HEK293T (cell line): ENCODE measurements around the gene DDHD1.

ENCODE experiments used
- CTCF ChIA-PET: fragments of 350-600 bp; formaldehyde crosslinking; extraction: SDS; loops from one replicate; lab custom pipeline; 2021; ENCODE audit warnings: antibody characterized with exemption, inconsistent platforms; lab: Yijun Ruan, JAX
- POLR2A ChIA-PET: fragments of 350-600 bp; formaldehyde crosslinking; extraction: SDS; loops from one replicate; lab custom pipeline; 2020; ENCODE audit warnings: antibody characterized with exemption, inconsistent platforms; lab: Yijun Ruan, JAX
- DNase-seq: peaks from one replicate; pipeline ENCODE4 v3.0.0; 2012; ENCODE audit warnings: mixed read lengths; ENCODE audit errors: extremely low spot score
- ARNT ChIP-seq: fragments of 450-650 bp; IDR thresholded peaks from 2 replicates; pipeline ENCODE4 v1.6.1; 2017; ENCODE audit warnings: mild to moderate bottlenecking
- BHLHE40 ChIP-seq: fragments of 450-650 bp; IDR thresholded peaks from 2 replicates; pipeline ENCODE4 v1.6.1; 2016; ENCODE audit warnings: mild to moderate bottlenecking, moderate library complexity, borderline replicate concordance
- CTBP1 ChIP-seq: fragments of 450-650 bp; IDR thresholded peaks from 2 replicates; pipeline ENCODE4 v1.6.1; 2016; ENCODE audit warnings: borderline replicate concordance
- ELF4 ChIP-seq: fragments of 450-650 bp; IDR thresholded peaks from 2 replicates; pipeline ENCODE4 v1.6.1; 2017; ENCODE audit warnings: antibody characterized with exemption
- FOXA1 ChIP-seq: fragments of 450-650 bp; IDR thresholded peaks from 2 replicates; pipeline ENCODE4 v1.6.1; 2016; ENCODE audit warnings: mild to moderate bottlenecking
- FOXK2 ChIP-seq: fragments of 450-650 bp; IDR thresholded peaks from 2 replicates; pipeline ENCODE4 v1.6.1; 2016; ENCODE audit warnings: mild to moderate bottlenecking
- FOXM1 ChIP-seq: fragments of 450-650 bp; IDR thresholded peaks from 2 replicates; pipeline ENCODE4 v1.6.1; 2017; ENCODE audit warnings: mild to moderate bottlenecking, borderline replicate concordance
- HDGF ChIP-seq: fragments of 450-650 bp; IDR thresholded peaks from 2 replicates; pipeline ENCODE4 v1.6.1; 2017; ENCODE audit warnings: antibody characterized with exemption, borderline replicate concordance
- L3MBTL2 ChIP-seq: fragments of 450-650 bp; conservative IDR thresholded peaks from 2 replicates; pipeline ENCODE4 v1.6.1; 2016; ENCODE audit warnings: mild to moderate bottlenecking
- LEF1 ChIP-seq: fragments of 450-650 bp; IDR thresholded peaks from 2 replicates; pipeline ENCODE4 v1.6.1; 2017; ENCODE audit warnings: mild to moderate bottlenecking, borderline replicate concordance
- NFRKB ChIP-seq: fragments of 450-650 bp; IDR thresholded peaks from 2 replicates; pipeline ENCODE4 v1.6.1; 2016; ENCODE audit warnings: mild to moderate bottlenecking, moderate library complexity
- PKNOX1 ChIP-seq: fragments of 450-650 bp; IDR thresholded peaks from 2 replicates; pipeline ENCODE4 v1.6.1; 2016
- SP1 ChIP-seq: fragments of 450-650 bp; IDR thresholded peaks from 2 replicates; pipeline ENCODE4 v1.6.1; 2017
- SUZ12 ChIP-seq: fragments of 450-650 bp; IDR thresholded peaks from 2 replicates; pipeline ENCODE4 v1.6.1; 2016; ENCODE audit warnings: mild to moderate bottlenecking
- TARDBP ChIP-seq: fragments of 450-650 bp; IDR thresholded peaks from 2 replicates; pipeline ENCODE4 v1.6.1; 2016
- ZNF384 ChIP-seq: fragments of 450-650 bp; IDR thresholded peaks from 2 replicates; pipeline ENCODE4 v1.6.1; 2016

DDHD1 gene

GRCh38 chr14:53048631-53049030 is 104.5 kb downstream of the DDHD1 start:
- POLR2A ChIA-PET, result no interaction called here
- no peak for DNase-seq
- TF ChIP-seq FOXM1 (no peak), FOXK2 (no peak), BHLHE40 (no peak), SUZ12 (no peak), ELF4 (no peak), ZNF384 (no peak), HDGF (no peak), L3MBTL2 (no peak), LEF1 (no peak), NFRKB (no peak), CTBP1 (no peak), PKNOX1 (no peak), FOXA1 (no peak), TARDBP (no peak), SP1 (no peak)
- CTCF ChIA-PET, result interaction anchor here (1.4 kb wide), 1 partner anchor 258 kb away, joined by 4 read pairs; no protein-coding TSS in a partner anchor

DNA sequence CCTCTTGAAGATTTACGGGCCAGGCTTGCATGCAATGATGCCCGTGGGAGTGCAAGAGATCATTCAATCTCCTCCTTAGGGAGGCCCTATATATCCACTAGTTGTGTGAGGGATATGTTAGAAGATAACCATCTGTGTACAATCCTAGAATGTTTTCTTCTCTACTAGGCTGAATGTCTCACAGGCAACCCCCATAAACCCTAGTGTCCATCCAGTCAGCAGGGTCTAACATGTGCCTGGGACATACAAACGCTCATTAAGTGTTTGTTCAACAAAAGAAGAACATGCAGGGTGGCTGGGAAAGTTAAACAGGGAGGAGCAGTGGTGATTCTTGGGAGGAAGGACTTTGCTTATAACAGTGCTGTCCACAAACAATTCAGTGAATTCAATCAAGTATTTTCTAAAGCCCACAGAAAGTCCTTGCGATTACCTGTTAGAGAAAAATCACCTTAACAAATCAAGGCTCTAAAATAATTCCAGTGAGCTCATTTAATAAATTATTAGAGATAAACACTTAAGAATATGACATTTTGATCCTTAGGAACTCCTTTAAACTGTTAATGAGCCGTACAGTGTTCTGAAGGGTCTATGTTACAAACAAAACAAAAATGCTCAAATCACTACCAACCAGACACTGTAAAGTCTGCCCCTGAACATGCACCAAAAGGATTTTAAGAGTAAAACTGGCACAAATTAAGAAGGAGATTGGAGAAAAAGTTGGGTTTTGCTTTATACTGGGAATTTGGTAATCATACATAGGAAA is 105.6 kb downstream of the DDHD1 start:
- ChIA-PET POLR2A (no interaction called here), CTCF (no interaction called here)
- no peak for TF ChIP-seq BHLHE40
- TF ChIP-seq ELF4, result no peak
- TF ChIP-seq L3MBTL2, result no peak
- TF ChIP-seq FOXA1, result no peak
- no peak for TF ChIP-seq LEF1
- TF ChIP-seq FOXM1, result no peak
- no peak for TF ChIP-seq ARNT
- TF ChIP-seq HDGF, result no peak
- TF ChIP-seq CTBP1, result no peak
- no peak for TF ChIP-seq SP1
- TF ChIP-seq TARDBP, result no peak
- TF ChIP-seq ZNF384, result no peak
- TF ChIP-seq NFRKB, result no peak
- DNase-seq, result peak; percentile 9

- no peak for TF ChIP-seq FOXM1
- no peak for TF ChIP-seq SP1
- TF ChIP-seq LEF1, result no peak
- TF ChIP-seq SUZ12, result no peak
- no peak for TF ChIP-seq ARNT
- no peak for DNase-seq
- CTCF ChIA-PET, result no interaction called here
- POLR2A ChIA-PET, result no interaction called here
These were observed 108.6 kb downstream of the DDHD1 start for GRCh38 chr14:53044486-53044885.

- no peak for TF ChIP-seq LEF1
- no peak for TF ChIP-seq ZNF384
- no peak for TF ChIP-seq FOXK2
- TF ChIP-seq BHLHE40, result no peak
- TF ChIP-seq CTBP1, result no peak
- no peak for TF ChIP-seq PKNOX1
- ChIA-PET CTCF (interaction anchor here (0.6 to 1.4 kb wide), 2 partner anchors 11 to 924 kb away, joined by 4 to 6 read pairs; no protein-coding TSS in a partner anchor), POLR2A (no interaction called here)
- no peak for DNase-seq
These were observed 110.0 kb downstream of the DDHD1 start for GRCh38 chr14:53043027-53043581.

DNA sequence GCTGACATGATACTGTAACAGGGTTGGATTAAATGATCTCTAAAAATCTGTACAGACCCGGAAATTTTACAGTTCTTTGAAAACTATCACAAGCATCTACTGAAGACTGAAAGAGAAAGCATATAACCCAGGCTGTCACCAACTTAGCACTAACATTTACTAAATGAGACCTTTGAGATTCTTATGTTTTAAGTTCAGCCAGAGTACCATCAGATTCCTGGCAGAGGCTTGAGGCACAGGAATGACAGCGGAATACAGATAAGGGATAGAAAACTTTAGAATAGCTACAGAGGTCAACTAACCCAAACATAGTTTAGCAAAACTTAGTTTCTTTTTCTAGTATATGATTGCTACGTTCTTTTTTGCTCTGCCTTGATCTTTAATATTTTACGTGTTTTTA is 110.6 kb downstream of the DDHD1 start:
- DNase-seq, result no peak
- CTCF ChIA-PET, result no interaction called here
- no peak for TF ChIP-seq PKNOX1
- TF ChIP-seq FOXK2, result no peak
- no peak for TF ChIP-seq TARDBP
- no peak for TF ChIP-seq ELF4
- TF ChIP-seq SUZ12, result no peak
- no peak for TF ChIP-seq L3MBTL2
- no peak for TF ChIP-seq ZNF384
- TF ChIP-seq BHLHE40, result no peak
- no peak for TF ChIP-seq ARNT
- TF ChIP-seq FOXM1, result no peak
- TF ChIP-seq NFRKB, result no peak
- no peak for TF ChIP-seq LEF1
- no peak for TF ChIP-seq FOXA1
- no peak for TF ChIP-seq HDGF
- POLR2A ChIA-PET, result no interaction called here

- ChIA-PET POLR2A (no interaction called here), CTCF (interaction anchor here (0.6 kb wide), 1 partner anchor 126 kb away, joined by 4 read pairs; no protein-coding TSS in a partner anchor)
- TF ChIP-seq TARDBP (no peak), ZNF384 (no peak), FOXM1 (no peak), L3MBTL2 (no peak), FOXK2 (no peak), LEF1 (no peak), PKNOX1 (no peak), CTBP1 (no peak), BHLHE40 (no peak), SUZ12 (no peak), NFRKB (no peak), HDGF (no peak), ELF4 (no peak), FOXA1 (no peak), SP1 (no peak), ARNT (no peak)
- DNase-seq, result no peak
These were observed 112.1 kb downstream of the DDHD1 start for GRCh38 chr14:53041067-53041466.
